B cell (primary cell): ENCODE results near the gene PRKAR1A.

Experiments used
- CTCF ChIP-seq: fragments of 200-600 bp; IDR thresholded peaks from one replicate; pipeline ENCODE4 v1.8.0; 2022; ENCODE audit warnings: antibody characterized with exemption, mild to moderate bottlenecking
- EZH2 ChIP-seq: IDR thresholded peaks from 2 replicates; pipeline ENCODE4 v1.6.1; 2012; ENCODE audit warnings: borderline replicate concordance, low read depth, mild to moderate bottlenecking, moderate library complexity, low read length; ENCODE audit not compliant: insufficient read depth, poor library complexity, severe bottlenecking

- TF ChIP-seq CTCF (no peak), EZH2 (no peak)
Measured at GRCh38 chr17:68596411-68596945, 84.2 kb downstream of the PRKAR1A start.
